Left hindlimb (tissue), 1 donor: ENCODE measurements around the gene BHLHE23.
A peak's percentile ranks its signal among the peaks of the same experiment; 100 is the strongest.

Experiments used
- DNase-seq: peaks from one replicate; pipeline ENCODE4 v3.0.0-alpha.2; 2018

The BHLHE23 gene

GRCh38 chr20:63007646-63008488, 1.1 kb upstream of the BHLHE23 start:
- DNase-seq, result no peak

GRCh38 chr20:63007360-63007645, 539 bp upstream of the BHLHE23 start:
- DNase-seq, result no peak

DNA sequence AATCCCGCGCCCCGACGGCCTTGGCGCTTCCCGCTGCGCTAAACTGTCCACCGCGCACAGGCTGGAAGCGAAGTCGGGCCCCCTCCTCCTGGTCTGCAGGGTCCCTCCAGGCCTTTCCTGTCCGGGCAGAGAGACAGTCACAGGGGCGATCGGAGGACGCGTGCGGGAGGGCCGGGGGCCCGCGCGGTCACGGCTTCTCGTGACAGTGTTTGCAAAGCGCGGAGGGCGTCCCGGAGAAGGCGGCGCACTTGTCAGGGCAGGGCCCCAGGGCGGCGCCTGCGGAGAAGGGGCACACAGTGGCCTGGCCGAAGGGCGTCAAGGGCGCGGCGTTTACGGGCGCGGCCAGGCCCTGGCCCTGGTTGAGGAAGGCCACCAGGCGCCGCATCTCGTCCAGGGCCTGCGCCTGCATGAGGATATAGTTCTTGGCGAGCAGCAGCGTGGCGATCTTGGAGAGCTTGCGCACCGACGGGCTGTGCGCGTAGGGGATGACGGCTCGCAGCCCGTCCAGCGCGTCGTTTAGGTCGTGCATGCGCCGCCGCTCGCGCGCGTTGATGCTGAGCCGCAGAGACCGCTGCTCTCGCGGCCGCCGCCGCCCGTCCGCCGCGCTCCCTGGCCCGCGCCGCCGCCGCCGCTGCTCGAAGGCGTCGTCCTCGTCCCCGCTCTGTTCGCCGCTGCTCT, 763 bp downstream of the BHLHE23 start:
- DNase-seq, result no peak

DNA sequence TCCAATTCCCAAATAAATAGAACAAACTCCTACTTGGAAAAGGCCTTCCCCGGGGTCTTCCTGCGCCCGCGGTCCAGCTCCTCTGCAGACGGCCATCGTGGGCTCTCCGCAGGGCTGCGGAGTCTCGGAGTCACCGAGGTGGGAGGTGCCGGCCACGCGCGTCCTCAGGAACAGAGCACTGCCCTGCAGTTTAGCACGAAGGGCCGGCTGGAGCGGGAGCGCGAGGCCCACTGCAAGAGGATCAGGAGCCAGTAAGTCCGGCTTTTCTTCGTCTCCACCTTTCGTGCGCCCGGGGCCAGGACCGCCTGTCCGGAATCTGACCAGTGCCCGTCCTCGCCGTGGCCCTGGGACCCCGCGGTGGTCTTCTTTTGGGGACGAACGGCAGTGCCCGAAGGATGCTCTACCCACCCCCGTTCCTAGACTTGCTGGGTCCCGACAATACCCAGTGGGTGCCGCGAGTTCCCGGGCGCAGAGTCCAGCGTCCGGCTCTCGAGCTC, 1.4 kb downstream of the BHLHE23 start:
- no peak for DNase-seq

- no peak for DNase-seq
Observed at GRCh38 chr20:63004607-63005364, 2.0 kb downstream of the BHLHE23 start.

GRCh38 chr20:63003546-63003945, 3.2 kb downstream of the BHLHE23 start:
- DNase-seq, result no peak

- no peak for DNase-seq
Observed at GRCh38 chr20:63002511-63002910, 4.3 kb downstream of the BHLHE23 start.

- DNase-seq, result no peak
Observed at GRCh38 chr20:63000958-63001357, 5.8 kb downstream of the BHLHE23 start.

DNA sequence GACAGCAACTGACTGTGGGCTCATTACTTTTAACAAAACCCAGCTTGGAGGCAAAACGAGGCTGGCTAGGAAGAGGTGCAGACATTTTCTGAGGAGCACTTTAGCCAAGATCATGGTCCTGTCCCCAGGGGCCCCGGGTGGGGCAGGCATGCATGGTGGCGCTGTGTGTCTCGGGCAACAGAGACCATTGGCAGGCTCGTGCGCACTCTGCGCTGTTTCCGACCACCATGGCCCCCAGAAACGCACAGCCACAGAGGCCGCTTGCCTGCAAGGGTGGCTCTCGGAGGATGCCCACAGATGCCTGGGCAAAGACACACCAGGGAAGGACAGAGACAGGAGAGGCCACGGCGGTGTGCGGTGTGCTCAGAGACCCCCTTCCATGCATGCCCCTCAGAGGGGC, 6.7 kb downstream of the BHLHE23 start:
- DNase-seq, result no peak

DNA sequence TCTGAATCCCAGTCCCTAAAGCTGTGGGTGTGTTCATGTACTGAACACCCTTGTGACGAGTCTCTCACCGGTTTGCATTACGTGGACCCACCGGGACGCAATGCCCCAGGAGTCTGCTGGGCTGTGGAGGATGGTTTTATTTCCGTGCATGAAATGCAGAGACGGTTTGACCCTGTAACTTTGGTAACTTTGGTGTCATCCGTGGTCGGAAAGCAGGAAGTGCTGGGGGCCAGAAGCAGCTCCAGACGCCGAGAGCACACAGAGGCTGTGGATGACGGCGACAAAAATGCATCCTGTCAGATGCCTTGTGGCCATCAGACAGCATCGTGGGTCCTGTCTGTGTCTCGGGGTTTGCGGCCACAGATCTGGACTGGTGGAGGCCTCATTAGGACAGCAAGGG, 7.2 kb downstream of the BHLHE23 start:
- DNase-seq, result no peak

DNA sequence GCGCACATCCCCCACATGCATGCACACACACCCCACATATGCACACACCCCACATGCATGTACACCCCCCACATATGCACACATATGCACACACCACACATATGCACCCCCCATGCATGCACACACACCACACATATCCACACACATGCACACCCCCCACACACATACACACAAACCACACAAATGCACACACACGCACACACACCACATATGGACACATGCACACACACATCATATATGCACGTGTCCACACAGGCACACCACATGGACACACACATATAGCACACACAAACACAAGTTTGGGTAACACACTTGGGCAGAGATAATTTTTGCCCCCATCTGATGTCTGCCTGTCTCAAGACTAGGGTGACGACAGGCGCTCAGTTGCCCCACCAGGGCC, 8.3 kb downstream of the BHLHE23 start:
- no peak for DNase-seq

DNA sequence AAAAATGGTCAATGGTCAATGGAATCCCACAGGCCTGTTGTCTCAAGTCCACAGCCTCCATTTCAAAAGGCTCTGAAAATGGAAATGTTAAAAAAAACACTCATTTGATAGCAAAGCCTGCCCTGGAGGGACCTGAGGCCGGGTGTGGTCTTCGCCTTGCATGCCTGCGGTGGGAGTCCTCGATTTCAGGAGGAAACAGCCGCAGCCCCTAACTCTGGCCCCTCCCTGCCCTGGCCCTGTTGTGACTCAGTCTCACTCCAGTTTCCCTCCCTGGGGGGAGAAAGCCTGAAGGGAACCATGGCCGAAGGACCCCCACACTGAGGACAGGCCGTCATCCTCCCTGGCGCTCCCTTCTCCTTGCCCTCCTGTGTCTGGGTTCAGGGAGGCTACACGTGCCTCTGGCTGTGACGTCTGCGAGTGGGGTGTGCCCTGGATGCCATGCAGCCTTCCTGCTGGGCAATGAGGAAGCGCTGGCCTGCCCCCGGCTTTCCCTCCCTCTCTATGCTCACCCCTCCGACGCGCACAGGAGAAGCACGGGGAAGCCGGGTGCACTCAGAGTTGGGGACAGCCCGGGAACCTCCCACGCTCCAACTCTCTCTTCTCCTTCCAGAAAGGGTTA, 9.2 kb downstream of the BHLHE23 start:
- DNase-seq, result no peak

GRCh38 chr20:62996596-62996982, 10.2 kb downstream of the BHLHE23 start:
- DNase-seq, result no peak

GRCh38 chr20:62995898-62996595, 10.7 kb downstream of the BHLHE23 start:
- DNase-seq, result no peak

- DNase-seq, result no peak
Observed at GRCh38 chr20:62995481-62995880, 11.3 kb downstream of the BHLHE23 start.

DNA sequence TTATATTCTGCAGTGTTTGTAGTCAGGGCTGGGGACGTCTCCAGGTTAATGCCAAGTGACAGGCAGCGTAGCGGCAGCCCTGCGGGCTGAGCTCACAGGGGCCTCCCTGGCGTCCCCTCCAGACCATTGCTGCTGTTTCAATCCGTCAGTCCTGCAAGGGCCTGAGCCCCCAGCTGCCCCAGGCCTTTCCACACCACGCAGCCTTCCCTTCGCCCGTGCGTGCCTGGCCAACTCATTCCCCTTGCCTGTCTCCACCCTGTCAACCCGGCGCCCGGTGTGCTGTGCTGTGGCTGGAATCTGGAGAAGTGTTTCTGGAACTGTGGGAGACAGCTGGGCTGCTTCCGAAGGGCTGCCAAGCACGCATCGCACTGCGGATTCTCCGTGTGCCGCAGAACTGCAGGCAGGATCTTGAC, 11.9 kb downstream of the BHLHE23 start:
- peak; percentile 28 for DNase-seq

DNA sequence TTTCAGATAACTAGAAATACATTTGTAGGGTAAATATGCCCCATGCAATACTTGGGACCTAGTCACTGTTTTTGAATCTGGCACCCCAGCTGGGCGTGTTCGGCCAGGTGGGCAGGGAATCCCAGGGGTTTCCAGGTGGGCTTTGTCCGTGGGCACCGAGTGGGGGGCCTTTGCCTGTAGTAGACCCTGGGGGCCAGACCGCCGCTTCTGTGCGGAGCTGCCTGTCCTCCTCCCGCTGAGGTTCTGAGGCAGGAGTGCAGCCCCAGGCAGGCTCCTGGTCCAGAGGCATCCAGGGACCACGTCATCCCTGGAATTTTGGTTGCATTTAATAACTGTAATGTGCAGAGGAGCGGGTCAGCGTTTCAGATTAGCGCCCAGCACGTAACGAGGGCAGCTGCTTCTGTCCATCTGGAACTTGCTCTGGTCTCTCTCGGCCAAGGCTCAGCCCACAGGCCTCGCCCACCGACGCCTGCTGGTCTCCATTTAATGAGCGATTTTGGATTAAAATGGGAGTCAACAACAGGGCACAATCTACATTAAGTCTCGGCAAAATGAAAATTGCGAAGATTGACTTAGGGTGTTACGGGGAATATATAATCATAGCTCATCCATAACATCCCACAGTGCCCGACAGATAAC, 12.8 kb downstream of the BHLHE23 start:
- DNase-seq, result peak; percentile 46

DNA sequence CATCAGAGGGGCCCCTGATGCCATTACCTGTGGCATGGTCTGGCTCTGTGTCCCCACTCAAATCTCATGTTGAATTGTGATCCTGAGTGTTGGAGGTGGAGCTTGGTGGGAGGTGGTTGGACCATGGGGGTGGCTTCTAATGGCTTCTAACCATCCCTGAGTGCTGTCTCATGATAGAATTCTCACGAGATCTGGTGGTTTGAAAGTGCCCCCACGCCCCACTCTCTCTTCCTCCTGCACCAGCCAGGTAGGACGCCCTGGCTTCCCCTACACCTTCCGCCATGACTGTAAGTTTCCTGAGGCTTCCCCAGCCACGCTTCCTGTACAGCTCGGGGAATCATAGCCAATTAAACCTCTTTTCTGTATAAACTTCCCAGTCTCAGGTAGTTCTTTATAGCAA, 14.9 kb downstream of the BHLHE23 start:
- no peak for DNase-seq

- no peak for DNase-seq
Observed at GRCh38 chr20:62991196-62991807, 15.5 kb downstream of the BHLHE23 start.

DNA sequence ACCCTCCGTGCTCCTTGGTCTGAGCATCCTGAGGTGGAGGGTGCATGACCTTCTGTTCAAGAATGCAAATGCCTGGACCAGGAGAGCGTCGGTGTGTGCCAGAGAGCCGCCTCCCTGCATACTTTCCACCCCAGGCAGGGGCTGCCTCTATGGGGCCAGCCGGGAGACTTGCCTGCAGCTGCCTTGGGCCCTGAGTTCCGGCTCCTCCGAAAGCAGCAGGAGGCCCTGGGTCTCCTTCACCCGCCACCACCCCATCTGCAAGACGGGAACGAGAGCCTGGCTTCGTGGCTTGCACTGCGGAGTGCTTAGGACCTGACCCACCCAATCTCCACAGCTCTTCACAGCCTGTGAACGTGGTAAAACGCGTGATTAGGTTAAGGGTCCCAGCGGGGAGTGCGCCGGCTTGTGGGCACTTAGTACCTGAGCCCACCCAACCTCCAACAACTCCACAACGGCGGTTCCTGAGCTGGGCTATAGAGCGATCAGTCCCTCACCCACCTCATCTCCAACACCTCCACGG, 16.4 kb downstream of the BHLHE23 start:
- DNase-seq, result peak; percentile 21

- DNase-seq, result no peak
Observed at GRCh38 chr20:62989201-62989601, 17.6 kb downstream of the BHLHE23 start.
